H1 (cell line): ENCODE measurements around the gene C1QL3. TPM values are rescaled to one million over a fixed set of nuclear protein-coding genes. Genes with fewer than 3 reads are reported as not detected.

Experiments used
- CTBP2 ChIP-seq: IDR thresholded peaks from 2 replicates; pipeline ENCODE4 v1.7.0; 2011; ENCODE audit warnings: borderline replicate concordance, mild to moderate bottlenecking, moderate library complexity, mixed read lengths, low read length; ENCODE audit not compliant: insufficient read depth, insufficient read length
- EGR1 ChIP-seq: IDR thresholded peaks from 2 replicates; pipeline ENCODE4 v1.6.1; 2011; ENCODE audit warnings: low read depth, low read length, borderline replicate concordance
- EZH2 ChIP-seq: fragments of 200-600 bp; sonication (generic); IDR thresholded peaks from 2 replicates; pipeline ENCODE4 v1.7.1; 2012; ENCODE audit warnings: low read depth, mild to moderate bottlenecking, moderate library complexity, low read length, inconsistent platforms; ENCODE audit not compliant: severe bottlenecking
- KDM4A ChIP-seq: IDR thresholded peaks from one replicate; pipeline ENCODE4 v1.7.1; 2012; ENCODE audit warnings: low read depth, mild to moderate bottlenecking, moderate library complexity, low read length, inconsistent platforms; ENCODE audit not compliant: severe bottlenecking
- PHF8 ChIP-seq: fragments of 200-600 bp; sonication (generic); conservative IDR thresholded peaks from 2 replicates; pipeline ENCODE4 v1.7.1; 2012; ENCODE audit warnings: low read depth, mild to moderate bottlenecking, inconsistent platforms, low read length, moderate library complexity
- RBBP5 ChIP-seq: IDR thresholded peaks from 2 replicates; pipeline ENCODE4 v1.7.1; 2012; ENCODE audit warnings: low read depth, mild to moderate bottlenecking, inconsistent platforms, low read length, moderate library complexity, borderline replicate concordance
- RNF2 ChIP-seq: fragments of 200-900, 300-1000 bp; sonication (generic); IDR thresholded peaks from 2 replicates; pipeline ENCODE4 v1.7.1; 2016; ENCODE audit warnings: borderline replicate concordance, low read depth, mild to moderate bottlenecking, antibody characterized with exemption, low read length; ENCODE audit not compliant: poor library complexity, severe bottlenecking; ENCODE audit errors: missing control alignments
- polyA plus RNA-seq, 7 experiments: library from polyadenylated mRNA; depleted of rRNA in 3 of 7; stranded (reverse) in 5 of 7; unstranded in 2 of 7; fragments of >200 nt in 5 of 7; fragments of 200-250 nt in 2 of 7; gene quantifications; 1 replicate in 5 of 7; 2 replicates in 1 of 7; 4 replicates in 1 of 7; pipeline versions ENCODE4 v1.2.1 to v1.2.3, GENCODE V29; 2011 to 2013; ENCODE audit warnings: missing spikeins in 2 of 7, mixed read lengths in 2 of 7
- total RNA-seq: library from RNA; stranded (reverse); fragmentation: NEBNext Ultra II Directional; extraction: Animal tissue kit (Norgen Biotek cat#: 25700); gene quantifications from 2 replicates; pipeline ENCODE4 v1.2.1, GENCODE V29; 2021

The C1QL3 gene
- total and polyA plus RNA-seq, 2 of the 8 experiments (the other 6 are each of a cell fraction or from before 2014, with no cell fraction given) = 1.0 to 1.8 TPM

DNA sequence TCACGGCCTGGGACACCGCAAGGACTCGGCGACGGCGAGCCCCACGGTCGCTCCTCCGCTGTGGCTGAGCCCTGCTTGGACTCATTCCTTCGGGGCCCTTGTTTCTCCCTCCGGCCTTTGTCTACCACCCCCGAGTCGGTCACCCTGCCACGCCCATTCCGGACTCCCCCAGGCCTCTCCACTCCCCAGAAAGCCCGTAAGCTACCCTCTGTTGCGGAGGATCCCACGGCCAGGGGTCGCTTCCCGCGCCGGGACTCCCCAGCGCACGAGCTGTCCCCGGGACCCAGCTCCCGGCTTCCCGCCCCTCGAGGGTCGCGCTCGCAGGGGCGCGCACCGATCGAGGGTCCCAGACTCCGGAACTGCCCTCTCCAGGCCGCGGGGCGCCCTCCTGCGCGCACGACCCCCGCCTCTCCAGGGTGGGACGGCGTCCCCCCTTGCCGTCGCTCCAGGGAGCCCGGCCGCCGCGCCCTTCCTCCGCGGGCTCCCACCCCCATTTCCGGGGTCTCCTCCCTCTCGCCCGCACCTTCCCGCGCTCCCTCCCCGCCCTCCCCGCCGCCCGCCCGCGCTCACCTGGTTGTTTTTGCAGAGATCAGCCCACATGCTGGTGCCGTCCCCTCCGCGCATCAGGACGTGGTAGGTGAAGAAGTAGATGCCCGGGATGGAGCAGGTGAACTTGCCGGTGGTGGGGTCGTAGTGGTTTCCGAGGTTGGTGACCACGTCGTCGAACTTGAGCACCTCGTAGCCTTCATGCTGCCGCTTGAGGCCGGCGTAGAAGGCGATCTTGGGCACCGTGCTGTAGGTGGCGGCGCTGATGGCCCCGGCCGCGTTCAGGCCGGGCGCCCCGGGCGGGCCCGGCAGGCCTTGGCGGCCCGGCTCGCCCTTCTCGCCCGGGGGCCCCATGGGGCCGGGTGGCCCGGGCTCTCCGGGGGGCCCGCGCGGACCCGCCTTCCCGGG is 1.5 kb downstream of the C1QL3 start (continued):
- TF ChIP-seq KDM4A (peak; percentile 83), EZH2 (peak; percentile 43), RNF2 (peak; percentile 54), RBBP5 (no peak; the same call in none of the 2 replicates), PHF8 (peak; percentile 43; the same call in 1 of the 2 replicates), EGR1 (no peak), CTBP2 (peak; percentile 35)
